Measurements from ENCODE around the gene IGFALS.

Gene IGFALS

GRCh38 chr16:1745900-1746692, 47.4 kb downstream of the IGFALS start:
- H3K27ac Mint-ChIP-seq: no peak overlapping the region
- no peaks in the 10 kb centered on the region for H3K4me1 Mint-ChIP-seq (ENCODE audit: low read depth)
- no peak overlapping the region for H3K4me3 Mint-ChIP-seq

DNA sequence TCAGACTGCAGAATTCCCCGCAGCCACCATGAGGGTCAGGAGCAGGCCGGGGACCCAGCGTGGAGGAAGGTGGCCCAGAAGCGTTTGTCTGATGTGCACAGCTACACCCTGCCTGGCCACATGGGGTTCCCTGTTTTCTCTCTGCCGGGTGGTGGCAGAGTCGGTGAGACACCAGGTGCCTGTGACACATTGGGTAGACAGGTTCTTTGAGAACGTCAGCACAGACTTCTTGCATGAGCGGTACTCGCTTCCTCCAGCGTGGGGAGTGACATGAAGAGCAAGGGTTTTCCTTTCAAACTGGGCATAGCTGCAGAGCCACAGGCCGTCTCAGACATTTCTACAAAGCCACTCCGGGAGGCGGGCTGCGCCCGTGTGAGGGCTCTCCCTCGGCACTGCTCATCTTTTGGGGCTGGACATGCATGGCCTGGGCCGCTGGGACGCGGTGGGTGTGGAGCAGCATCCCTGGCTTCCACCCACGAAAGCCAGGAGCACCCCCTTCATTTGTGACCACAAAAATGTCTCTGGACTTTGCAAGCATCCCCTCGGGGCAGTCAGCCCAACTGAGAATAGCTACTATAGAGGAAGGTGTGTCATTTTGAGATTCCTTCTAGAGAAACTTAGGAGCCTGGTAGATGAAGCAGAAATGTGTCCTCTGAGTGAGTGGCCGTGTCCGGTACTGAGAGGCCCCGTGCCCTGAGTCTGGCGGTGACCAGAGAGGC, 48.2 kb downstream of the IGFALS start:
- Mint-ChIP-seq H3K27me3 (no peaks in the 10 kb centered on the region), H3K36me3 (ENCODE audit: low read depth) (peaks cover 64% of the 10 kb centered on the region), H3K9me3 (no peaks in the 10 kb centered on the region), H3K4me3 (no peak overlapping the region), H3K4me1 (ENCODE audit: low read depth) (no peaks in the 10 kb centered on the region), H3K27ac (no peak overlapping the region)
- DNase-seq: no peak

More at GRCh38 chr16:1745900-1746692, 47.4 kb downstream of the IGFALS start:
- Mint-ChIP-seq H3K9me3 (no peaks in the 10 kb centered on the region), H3K27me3 (no peaks in the 10 kb centered on the region), H3K36me3 (ENCODE audit: low read depth) (peaks cover 71% of the 10 kb centered on the region)
- DNase-seq: no peak

- no peaks in the 10 kb centered on the region for H3K9me3 Mint-ChIP-seq
- no peak overlapping the region for H3K27ac Mint-ChIP-seq
- DNase-seq: no peak
- no peaks in the 10 kb centered on the region for H3K27me3 Mint-ChIP-seq
- H3K4me1 Mint-ChIP-seq (ENCODE audit: low read depth): no peaks in the 10 kb centered on the region
- H3K4me3 Mint-ChIP-seq: no peak overlapping the region
- H3K36me3 Mint-ChIP-seq (ENCODE audit: low read depth): peaks cover 57% of the 10 kb centered on the region
Measured at GRCh38 chr16:1744338-1744840, 49.1 kb downstream of the IGFALS start.

GRCh38 chr16:1743376-1744337, 49.8 kb downstream of the IGFALS start:
- Mint-ChIP-seq H3K36me3 (ENCODE audit: low read depth) (peaks cover 50% of the 10 kb centered on the region), H3K27ac (no peak overlapping the region), H3K4me1 (ENCODE audit: low read depth) (no peaks in the 10 kb centered on the region), H3K27me3 (no peaks in the 10 kb centered on the region), H3K4me3 (no peak overlapping the region), H3K9me3 (no peaks in the 10 kb centered on the region)
- DNase-seq: no peak

- no peak for DNase-seq
- Mint-ChIP-seq H3K27me3 (no peaks in the 10 kb centered on the region), H3K4me3 (no peak overlapping the region), H3K27ac (no peak overlapping the region), H3K36me3 (ENCODE audit: low read depth) (peaks cover 33% of the 10 kb centered on the region), H3K4me1 (ENCODE audit: low read depth) (no peaks in the 10 kb centered on the region), H3K9me3 (no peaks in the 10 kb centered on the region)
Measured at GRCh38 chr16:1741553-1742165, 51.8 kb downstream of the IGFALS start.

GRCh38 chr16:1740781-1741490, 52.6 kb downstream of the IGFALS start:
- H3K4me1 Mint-ChIP-seq (ENCODE audit: low read depth): no peaks in the 10 kb centered on the region
- peaks cover 28% of the 10 kb centered on the region for H3K36me3 Mint-ChIP-seq (ENCODE audit: low read depth)
- no peaks in the 10 kb centered on the region for H3K27me3 Mint-ChIP-seq
- DNase-seq: no peak
- no peaks in the 10 kb centered on the region for H3K9me3 Mint-ChIP-seq
- no peak overlapping the region for H3K27ac Mint-ChIP-seq
- no peak overlapping the region for H3K4me3 Mint-ChIP-seq
